Activated CD8-positive, alpha-beta memory T cell treated with anti-CD3 and anti-CD28 coated beads for 36 hours (primary cell): ENCODE data around the gene DCAF5. TPM values are rescaled to one million over a fixed set of nuclear protein-coding genes. Genes with fewer than 3 reads are reported as not detected.
"Not testable (repeated sequence)": the region's sequence is repeated elsewhere in the genome, so short reads cannot be mapped to it uniquely, and the experiment has no call there.

Experiments used
- CTCF ChIA-PET: fragments of 350-600 bp; sonication (Branson Sonifier 250); formaldehyde crosslinking; loops from one replicate; lab custom pipeline; 2021; ENCODE audit warnings: antibody characterized with exemption; lab: Charles Lee
- POLR2A ChIA-PET: fragments of 350-600 bp; sonication (Branson Sonifier 250); formaldehyde crosslinking; loops from one replicate; lab custom pipeline; 2021; ENCODE audit warnings: antibody characterized with exemption; lab: Charles Lee
- total RNA-seq, 2 experiments: library from RNA; stranded (reverse); gene quantifications; one replicate each; pipeline ENCODE4 v1.2.3, GENCODE V29; 2021

DCAF5 gene
- total RNA-seq, 2 experiments from 2014 or later, result 30.4 to 32.1 TPM

GRCh38 chr14:69040353-69040752, 112.6 kb downstream of the DCAF5 start:
- ChIA-PET POLR2A (no interaction called here), CTCF (no interaction called here)

- POLR2A ChIA-PET, result no interaction called here
Measured at GRCh38 chr14:69039288-69039628, 113.7 kb downstream of the DCAF5 start.

GRCh38 chr14:69038455-69039287, 114.2 kb downstream of the DCAF5 start:
- CTCF ChIA-PET, result interaction anchor here (0.5 kb wide), 1 partner anchor 533 kb away, joined by 3 read pairs; no protein-coding TSS in a partner anchor
- POLR2A ChIA-PET, result no interaction called here

More at GRCh38 chr14:69039288-69039628, 113.7 kb downstream of the DCAF5 start:
- CTCF ChIA-PET, result no interaction called here

GRCh38 chr14:69037790-69038454, 115.0 kb downstream of the DCAF5 start:
- CTCF ChIA-PET, result interaction anchor here (0.5 kb wide), 1 partner anchor 532 kb away, joined by 3 read pairs; no protein-coding TSS in a partner anchor
- POLR2A ChIA-PET, result no interaction called here

GRCh38 chr14:69036757-69037506, 116.0 kb downstream of the DCAF5 start:
- CTCF ChIA-PET, result no interaction called here
- POLR2A ChIA-PET, result no interaction called here

GRCh38 chr14:69034612-69035262, 118.2 kb downstream of the DCAF5 start:
- CTCF ChIA-PET, result no interaction called here
- POLR2A ChIA-PET, result no interaction called here

- ChIA-PET POLR2A (no interaction called here), CTCF (interaction anchor here (0.5 to 0.7 kb wide), 2 partner anchors 116 to 206 kb away, joined by 3 read pairs; no protein-coding TSS in a partner anchor)
Measured at GRCh38 chr14:69027242-69027913, 125.5 kb downstream of the DCAF5 start.

GRCh38 chr14:69023035-69023434, 129.9 kb downstream of the DCAF5 start:
- ChIA-PET POLR2A (no interaction called here), CTCF (no interaction called here)

GRCh38 chr14:69022093-69022492, 130.8 kb downstream of the DCAF5 start:
- POLR2A ChIA-PET, CTCF ChIA-PET: not testable (repeated sequence)

- POLR2A ChIA-PET, result interaction anchor here (0.7 kb wide), 1 partner anchor 75 kb away, joined by 3 read pairs; no protein-coding TSS in a partner anchor
- CTCF ChIA-PET, result no interaction called here
Measured at GRCh38 chr14:69017706-69018105, 135.2 kb downstream of the DCAF5 start.

- CTCF ChIA-PET, result no interaction called here
- POLR2A ChIA-PET, result no interaction called here
Measured at GRCh38 chr14:69014829-69015259, 138.1 kb downstream of the DCAF5 start.

GRCh38 chr14:69013943-69014782, 138.8 kb downstream of the DCAF5 start:
- POLR2A ChIA-PET, result no interaction called here
- CTCF ChIA-PET, result no interaction called here

GRCh38 chr14:69012256-69012953, 140.5 kb downstream of the DCAF5 start:
- ChIA-PET CTCF (no interaction called here), POLR2A (no interaction called here)

- ChIA-PET POLR2A (no interaction called here), CTCF (no interaction called here)
Measured at GRCh38 chr14:69010648-69011047, 142.3 kb downstream of the DCAF5 start.

- POLR2A ChIA-PET, result no interaction called here
- CTCF ChIA-PET, result no interaction called here
Measured at GRCh38 chr14:69008421-69008884, 144.5 kb downstream of the DCAF5 start.

GRCh38 chr14:69006346-69006745, 146.6 kb downstream of the DCAF5 start:
- CTCF ChIA-PET, result no interaction called here
- POLR2A ChIA-PET, result no interaction called here

- CTCF ChIA-PET, result interaction anchor here (1.4 kb wide), 1 partner anchor 15 kb away, joined by 3 read pairs; no protein-coding TSS in a partner anchor
- POLR2A ChIA-PET, result no interaction called here
Measured at GRCh38 chr14:69005432-69006148, 147.3 kb downstream of the DCAF5 start.
